Right lobe of liver (tissue), 4 donors: ENCODE data around the gene CROCC2.

Experiments
- POLR2A ChIP-seq: fragments of 450-650 bp; IDR thresholded peaks from one replicate; pipeline ENCODE4 v1.6.1; 2017; ENCODE audit warnings: antibody characterized with exemption, mild to moderate bottlenecking
- TF ChIP-seq, protein P1 (sequence below), 4 donors: fragments of 200-600 bp in 3 of 4; fragments of 450-650 bp in 1 of 4; IDR thresholded peaks; one replicate each; pipeline versions ENCODE4 v1.5.1 to v1.8.0; 2016 to 2022; ENCODE audit warnings: antibody characterized with exemption in 4 of 4, mild to moderate bottlenecking in 2 of 4
- donor health status: DM: no; HTN: no; CAD: no.
- donor health status: DM: no; HTN: no; CAD: no.
- donor health status: DM: no; HTN: yes; CAD: no.

DNA sequence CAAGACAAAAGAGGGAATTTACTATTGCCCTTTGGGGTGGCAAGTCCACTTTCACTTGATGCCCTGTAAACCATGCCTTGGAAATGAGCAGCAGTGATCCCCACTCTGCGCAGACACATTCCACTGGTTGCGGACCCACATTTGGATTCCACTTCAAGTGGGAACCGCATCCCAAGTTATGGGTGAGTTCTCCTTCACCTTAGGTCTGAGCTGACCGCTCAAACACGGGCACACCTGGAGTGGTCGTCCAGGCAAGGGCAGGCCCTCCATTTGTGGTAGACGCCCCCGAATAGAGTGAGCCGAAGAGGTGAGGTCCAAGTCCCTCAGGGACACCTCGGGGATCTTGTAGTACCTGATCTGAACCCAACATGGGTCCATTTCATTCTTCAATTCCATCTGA lies 47.3 kb upstream of the CROCC2 start:
- TF ChIP-seq, protein P1, sequence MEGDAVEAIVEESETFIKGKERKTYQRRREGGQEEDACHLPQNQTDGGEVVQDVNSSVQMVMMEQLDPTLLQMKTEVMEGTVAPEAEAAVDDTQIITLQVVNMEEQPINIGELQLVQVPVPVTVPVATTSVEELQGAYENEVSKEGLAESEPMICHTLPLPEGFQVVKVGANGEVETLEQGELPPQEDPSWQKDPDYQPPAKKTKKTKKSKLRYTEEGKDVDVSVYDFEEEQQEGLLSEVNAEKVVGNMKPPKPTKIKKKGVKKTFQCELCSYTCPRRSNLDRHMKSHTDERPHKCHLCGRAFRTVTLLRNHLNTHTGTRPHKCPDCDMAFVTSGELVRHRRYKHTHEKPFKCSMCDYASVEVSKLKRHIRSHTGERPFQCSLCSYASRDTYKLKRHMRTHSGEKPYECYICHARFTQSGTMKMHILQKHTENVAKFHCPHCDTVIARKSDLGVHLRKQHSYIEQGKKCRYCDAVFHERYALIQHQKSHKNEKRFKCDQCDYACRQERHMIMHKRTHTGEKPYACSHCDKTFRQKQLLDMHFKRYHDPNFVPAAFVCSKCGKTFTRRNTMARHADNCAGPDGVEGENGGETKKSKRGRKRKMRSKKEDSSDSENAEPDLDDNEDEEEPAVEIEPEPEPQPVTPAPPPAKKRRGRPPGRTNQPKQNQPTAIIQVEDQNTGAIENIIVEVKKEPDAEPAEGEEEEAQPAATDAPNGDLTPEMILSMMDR (IDR thresholded peaks at IDR 0.05) = no peak
- TF ChIP-seq POLR2A = no peak
